ENCODE data around the gene CAPRIN2.

GRCh38 chr12:30725739-30726138 lies 29.0 kb downstream of the CAPRIN2 start:
- TF ChIP-seq CTCF (IDR thresholded peaks at IDR 0.05) (no peak), POLR2A (IDR thresholded peaks at IDR 0.05) (no peak), EP300 (IDR thresholded peaks at IDR 0.05) (no peak)

Data from tibial nerve (tissue), 4 donors.